Measurements from ENCODE around the gene ZNF331.

ZNF331 gene

GRCh38 chr19:53626976-53627375 lies 89.0 kb downstream of the ZNF331 start:
- DNase-seq (ENCODE audit: low read depth), result no peak
